Measurements from ENCODE around the gene PRKCQ. TPM values are rescaled to one million over a fixed set of nuclear protein-coding genes. Genes with fewer than 3 reads are reported as not detected.
A peak's percentile ranks its signal among the peaks of the same experiment; 100 is the strongest.
"Not testable (repeated sequence)": the region's sequence is repeated elsewhere in the genome, so short reads cannot be mapped to it uniquely, and the experiment has no call there.

Gene PRKCQ
- total RNA-seq, 1 donor = not detected

GRCh38 chr10:6460861-6461409 lies 119.1 kb downstream of the PRKCQ start:
- TF ChIP-seq CTCF (IDR thresholded peaks at IDR 0.05; ENCODE audit: insufficient read depth, low read length) = no peak
- no peak for DNase-seq (ENCODE audit: low read depth)
- no peak overlapping the region for H3K4me3 ChIP-seq (ENCODE audit: low read depth, low read length)

GRCh38 chr10:6458814-6459213 lies 121.3 kb downstream of the PRKCQ start:
- H3K4me3 ChIP-seq (ENCODE audit: low read depth, low read length) = no peak overlapping the region
- no peak for TF ChIP-seq CTCF (IDR thresholded peaks at IDR 0.05; ENCODE audit: insufficient read depth, low read length)
- DNase-seq (ENCODE audit: low read depth) = no peak

GRCh38 chr10:6457376-6457775 lies 122.7 kb downstream of the PRKCQ start:
- DNase-seq (ENCODE audit: low read depth) = no peak
- no peak overlapping the region for H3K4me3 ChIP-seq (ENCODE audit: low read depth, low read length)
- TF ChIP-seq CTCF (IDR thresholded peaks at IDR 0.05; ENCODE audit: insufficient read depth, low read length) = no peak

GRCh38 chr10:6456067-6456466 lies 124.0 kb downstream of the PRKCQ start:
- DNase-seq (ENCODE audit: low read depth) = no peak
- no peak for TF ChIP-seq CTCF (IDR thresholded peaks at IDR 0.05; ENCODE audit: insufficient read depth, low read length)
- no peak overlapping the region for H3K4me3 ChIP-seq (ENCODE audit: low read depth, low read length)

GRCh38 chr10:6455592-6455991 lies 124.5 kb downstream of the PRKCQ start:
- no peak overlapping the region for H3K4me3 ChIP-seq (ENCODE audit: low read depth, low read length)
- TF ChIP-seq CTCF (IDR thresholded peaks at IDR 0.05; ENCODE audit: insufficient read depth, low read length) = no peak
- DNase-seq (ENCODE audit: low read depth) = no peak

GRCh38 chr10:6446711-6447110 lies 133.4 kb downstream of the PRKCQ start:
- no peak overlapping the region for H3K4me3 ChIP-seq (ENCODE audit: low read depth, low read length)
- DNase-seq (ENCODE audit: low read depth) = no peak
- no peak for TF ChIP-seq CTCF (IDR thresholded peaks at IDR 0.05; ENCODE audit: insufficient read depth, low read length)

- peak; percentile 60 for TF ChIP-seq CTCF (IDR thresholded peaks at IDR 0.05; ENCODE audit: insufficient read depth, low read length)
- no peak overlapping the region for H3K4me3 ChIP-seq (ENCODE audit: low read depth, low read length)
- DNase-seq (ENCODE audit: low read depth) = peak; percentile 28
Observed at GRCh38 chr10:6445671-6446316, 134.3 kb downstream of the PRKCQ start.

GRCh38 chr10:6439875-6440274 lies 140.2 kb downstream of the PRKCQ start:
- H3K4me3 ChIP-seq (ENCODE audit: low read depth, low read length); DNase-seq (ENCODE audit: low read depth): not testable (repeated sequence)

All from fibroblast of the aortic adventitia (primary cell).